MM.1S (cell line): ENCODE results near the gene SERPINI1.

Source experiments
- DNase-seq: peaks from one replicate; pipeline ENCODE4 v3.0.0-alpha.2; 2015
- H2AFZ ChIP-seq: fragments of 300-600 bp; sonication (generic); 2 replicates; pipeline ENCODE4 v1.6.0; 2016; ENCODE audit warnings: antibody characterized with exemption, low read length
- H3F3A ChIP-seq: fragments of 300-600 bp; sonication (generic); 2 replicates; pipeline ENCODE4 v1.6.1; 2016; ENCODE audit warnings: mild to moderate bottlenecking, antibody characterized with exemption, low read length, moderate library complexity, mixed read lengths; ENCODE audit not compliant: insufficient read depth
- H3K27ac ChIP-seq: fragments of 300-600 bp; sonication (generic); 2 replicates; pipeline ENCODE4 v1.5.1; 2016; ENCODE audit warnings: mild to moderate bottlenecking, low read length
- H3K27me3 ChIP-seq: fragments of 300-600 bp; sonication (generic); replicated peaks from 2 replicates; pipeline ENCODE4 v1.6.0; 2016; ENCODE audit warnings: low read length; ENCODE audit not compliant: insufficient read depth
- H3K36me3 ChIP-seq: fragments of 300-600 bp; sonication (generic); replicated peaks from 2 replicates; pipeline ENCODE4 v1.6.1; 2016; ENCODE audit warnings: mild to moderate bottlenecking, low read length, mixed read lengths; ENCODE audit not compliant: insufficient read depth
- H3K4me1 ChIP-seq: fragments of 300-600 bp; sonication (generic); 2 replicates; pipeline ENCODE4 v1.6.1; 2016; ENCODE audit warnings: low read length, mixed read lengths
- H3K4me2 ChIP-seq: fragments of 300-600 bp; sonication (generic); 2 replicates; pipeline ENCODE4 v1.6.0; 2016; ENCODE audit warnings: low read depth, low read length
- H3K4me3 ChIP-seq: fragments of 300-600 bp; sonication (generic); 2 replicates; pipeline ENCODE4 v1.5.1; 2016; ENCODE audit warnings: low read length, mixed read lengths
- H3K79me2 ChIP-seq: fragments of 300-600 bp; sonication (generic); 2 replicates; pipeline ENCODE4 v1.6.1; 2016; ENCODE audit warnings: mixed run types, low read length, mixed read lengths
- H3K9ac ChIP-seq: fragments of 300-600 bp; sonication (generic); 2 replicates; pipeline ENCODE4 v1.6.1; 2016; ENCODE audit warnings: low read length, mixed read lengths
- H3K9me2 ChIP-seq: fragments of 300-600 bp; sonication (generic); replicated peaks from 2 replicates; pipeline ENCODE4 v1.6.1; 2016; ENCODE audit warnings: mild to moderate bottlenecking, low read length, mixed read lengths; ENCODE audit not compliant: insufficient read depth
- H3K9me3 ChIP-seq: fragments of 300-600 bp; sonication (generic); replicated peaks from 2 replicates; pipeline ENCODE4 v1.6.1; 2016; ENCODE audit warnings: mild to moderate bottlenecking, low read length, mixed read lengths; ENCODE audit not compliant: insufficient read depth
- H4K20me1 ChIP-seq: fragments of 300-600 bp; sonication (generic); 2 replicates; pipeline ENCODE4 v1.6.1; 2016; ENCODE audit warnings: mild to moderate bottlenecking, low read length, moderate library complexity, mixed read lengths; ENCODE audit not compliant: insufficient read depth
- CTCF ChIP-seq: fragments of 300-600 bp; sonication (generic); IDR thresholded peaks from 2 replicates; pipeline ENCODE4 v1.5.1; 2016; ENCODE audit warnings: antibody characterized with exemption, low read length, mixed read lengths
- EZH2 ChIP-seq: fragments of 300-600 bp; sonication (generic); optimal IDR thresholded peaks from 2 replicates; pipeline ENCODE3; 2017; ENCODE audit warnings: low read depth, mild to moderate bottlenecking, antibody characterized with exemption, low read length, mixed read lengths
- EZH2phosphoT487 ChIP-seq: fragments of 300-600 bp; sonication (generic); IDR thresholded peaks from 2 replicates; pipeline ENCODE4 v1.6.1; 2018; ENCODE audit warnings: antibody characterized with exemption, low read length

SERPINI1 gene

GRCh38 chr3:167861649-167862048 is 126.1 kb downstream of the SERPINI1 start:
- Histone ChIP-seq H3K79me2 (no peaks in the 10 kb centered on the region), H3K4me2 (no peak overlapping the region), H3K4me3 (no peak overlapping the region), H3K4me1 (no peaks in the 10 kb centered on the region), H2AFZ (no peak overlapping the region), H3K9me3 (no peaks in the 10 kb centered on the region), H3K27ac (no peak overlapping the region), H3F3A (no peaks in the 10 kb centered on the region), H4K20me1 (no peaks in the 10 kb centered on the region), H3K27me3 (no peaks in the 10 kb centered on the region), H3K36me3 (no peaks in the 10 kb centered on the region), H3K9me2 (no peaks in the 10 kb centered on the region), H3K9ac (no peak overlapping the region)
- TF ChIP-seq CTCF (no peak), EZH2 (no peak), EZH2phosphoT487 (no peak)
- no peak for DNase-seq

DNA sequence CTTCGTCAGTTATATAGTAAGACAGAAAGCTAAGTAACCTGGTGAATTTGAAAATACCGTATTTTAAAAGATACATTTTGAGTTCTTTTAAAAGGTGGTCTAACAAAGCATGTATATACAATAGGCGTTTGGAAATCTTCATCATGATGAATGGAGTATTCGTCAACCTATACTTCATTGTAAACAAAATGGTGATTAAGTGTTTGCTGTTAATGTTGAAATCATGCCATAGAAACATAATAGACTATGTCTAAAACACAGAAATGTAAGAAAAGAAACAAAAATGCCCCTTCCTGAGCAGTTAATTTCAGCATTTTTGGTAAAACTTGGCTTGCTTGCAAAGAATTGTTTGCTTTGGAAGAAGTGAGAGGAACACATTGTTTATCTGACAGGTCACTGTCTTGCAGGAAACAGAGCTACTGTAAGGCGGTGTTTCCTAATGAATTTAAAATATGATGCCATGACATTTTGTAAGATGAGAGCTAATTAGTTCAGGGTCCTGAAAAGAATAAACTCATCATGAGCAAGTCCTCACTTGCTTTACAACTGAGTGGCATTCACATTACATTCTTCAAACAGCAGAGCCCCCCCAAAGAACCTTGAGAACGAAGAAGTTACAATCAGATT is 126.7 kb downstream of the SERPINI1 start:
- no peaks in the 10 kb centered on the region for H3K9me3 ChIP-seq
- H3K79me2 ChIP-seq: no peaks in the 10 kb centered on the region
- no peaks in the 10 kb centered on the region for H3K27me3 ChIP-seq
- H3K36me3 ChIP-seq: no peaks in the 10 kb centered on the region
- no peaks in the 10 kb centered on the region for H3K9me2 ChIP-seq
- no peak overlapping the region for H3K27ac ChIP-seq
- H3K4me3 ChIP-seq: no peak overlapping the region
- no peak overlapping the region for H3K4me2 ChIP-seq
- no peak overlapping the region for H2AFZ ChIP-seq
- no peaks in the 10 kb centered on the region for H4K20me1 ChIP-seq
- TF ChIP-seq EZH2 (no peak), CTCF (no peak), EZH2phosphoT487 (no peak)
- DNase-seq: no peak
- no peaks in the 10 kb centered on the region for H3K4me1 ChIP-seq
- H3K9ac ChIP-seq: no peak overlapping the region
- no peaks in the 10 kb centered on the region for H3F3A ChIP-seq

DNA sequence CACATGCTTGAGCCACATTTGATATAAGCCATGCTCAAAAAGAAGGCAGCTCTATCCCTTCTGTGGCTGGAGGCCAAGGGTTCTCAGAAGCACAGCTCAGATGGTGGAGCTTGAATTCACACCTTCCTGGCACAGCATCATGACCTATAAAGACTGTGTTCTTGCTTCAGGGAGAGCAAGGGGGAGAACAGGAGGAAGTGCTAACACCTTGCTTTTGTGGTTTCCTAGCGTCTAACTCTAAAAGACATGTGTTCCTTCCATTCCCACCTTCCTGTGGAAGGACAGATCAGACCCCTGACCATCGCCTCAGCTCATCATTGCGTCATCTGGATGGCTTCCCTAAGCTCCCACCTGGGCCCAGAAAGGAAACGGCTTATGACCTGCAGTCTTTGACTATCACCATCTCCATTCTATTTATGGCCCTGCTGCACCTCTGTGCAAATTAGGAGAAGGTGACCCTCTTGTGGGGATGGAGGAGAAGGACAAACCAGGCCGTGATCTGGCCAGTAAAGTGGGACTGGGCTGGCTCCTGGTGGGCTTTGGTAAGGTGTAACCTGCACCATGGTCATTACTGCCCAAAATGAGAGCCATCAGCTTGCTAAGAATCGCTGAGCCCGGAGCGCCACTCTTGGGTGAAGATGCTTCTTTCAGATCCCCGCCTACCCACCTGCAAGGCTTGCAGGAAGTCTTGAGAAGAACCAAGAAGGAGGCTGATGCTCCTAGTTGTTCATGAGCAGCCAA is 128.5 kb downstream of the SERPINI1 start:
- Histone ChIP-seq H3K79me2 (no peaks in the 10 kb centered on the region), H3K9ac (no peak overlapping the region), H3K4me3 (no peak overlapping the region), H3K4me2 (no peak overlapping the region), H3K27me3 (no peaks in the 10 kb centered on the region), H3K27ac (no peak overlapping the region), H3K9me3 (no peaks in the 10 kb centered on the region), H3K36me3 (no peaks in the 10 kb centered on the region), H2AFZ (no peak overlapping the region), H3K4me1 (no peaks in the 10 kb centered on the region), H3F3A (no peaks in the 10 kb centered on the region), H3K9me2 (no peaks in the 10 kb centered on the region), H4K20me1 (no peaks in the 10 kb centered on the region)
- DNase-seq: no peak
- TF ChIP-seq EZH2 (no peak), EZH2phosphoT487 (no peak), CTCF (no peak)
